ENCODE measurements around the gene VSTM2L. TPM values are rescaled to one million over a fixed set of nuclear protein-coding genes. Genes with fewer than 3 reads are reported as not detected.
A peak's percentile ranks its signal among the peaks of the same experiment; 100 is the strongest.

The VSTM2L gene
- polyA plus RNA-seq, 1 donor (not counting 4 experiments of a cell fraction or from before 2014, with no cell fraction given), result 0.75 TPM

GRCh38 chr20:37941332-37941731 lies 38.4 kb downstream of the VSTM2L start:
- Histone ChIP-seq H4K20me1 (ENCODE audit: control insufficient read depth, extremely low read depth, insufficient read depth, low read length) (no peaks in the 10 kb centered on the region), H3K4me3 (ENCODE audit: control insufficient read depth in 2 of 3, extremely low read depth in 1 of 3, insufficient read depth in 2 of 3, low read depth in 1 of 3, low read length in 3 of 3) (no peak overlapping the region), H3K9me1 (ENCODE audit: control insufficient read depth, extremely low read depth, insufficient read depth, low read length) (no peaks in the 10 kb centered on the region), H3K9me3 (ENCODE audit: control insufficient read depth, low read depth, low read length) (no peaks in the 10 kb centered on the region), H3K4me1 (ENCODE audit: control insufficient read depth, extremely low read depth, insufficient read depth, low read length) (no peaks in the 10 kb centered on the region), H2AFZ (ENCODE audit: control insufficient read depth, low read length) (no peak overlapping the region), H3K27ac (ENCODE audit: control insufficient read depth, insufficient read depth, low read length) (no peak overlapping the region), H3K4me2 (ENCODE audit: control insufficient read depth, extremely low read depth, insufficient read depth, low read depth, low read length) (no peak overlapping the region), H3K79me2 (ENCODE audit: control insufficient read depth, insufficient read depth, low read length) (no peaks in the 10 kb centered on the region), H3K36me3 (ENCODE audit: control insufficient read depth in 2 of 2, extremely low read depth in 1 of 2, insufficient read depth in 2 of 2, low read length in 2 of 2) (no peaks in the 10 kb centered on the region), H3K9ac (ENCODE audit: control insufficient read depth, extremely low read depth, insufficient read depth, low read length) (no peak overlapping the region), H3K27me3 (ENCODE audit: control insufficient read depth, extremely low read depth, insufficient read depth, low read length) (peaks cover 3% of the 10 kb centered on the region)
- FAIRE-seq, result no peak
- DNase-seq (ENCODE audit: low read depth, low spot score), result no peak
- dilution Hi-C loops (cut with MboI; ENCODE audit: extremely low pct_ligation_motif_present, low sequenced_read_pairs), result no loop called here
- TF ChIP-seq, protein P1, sequence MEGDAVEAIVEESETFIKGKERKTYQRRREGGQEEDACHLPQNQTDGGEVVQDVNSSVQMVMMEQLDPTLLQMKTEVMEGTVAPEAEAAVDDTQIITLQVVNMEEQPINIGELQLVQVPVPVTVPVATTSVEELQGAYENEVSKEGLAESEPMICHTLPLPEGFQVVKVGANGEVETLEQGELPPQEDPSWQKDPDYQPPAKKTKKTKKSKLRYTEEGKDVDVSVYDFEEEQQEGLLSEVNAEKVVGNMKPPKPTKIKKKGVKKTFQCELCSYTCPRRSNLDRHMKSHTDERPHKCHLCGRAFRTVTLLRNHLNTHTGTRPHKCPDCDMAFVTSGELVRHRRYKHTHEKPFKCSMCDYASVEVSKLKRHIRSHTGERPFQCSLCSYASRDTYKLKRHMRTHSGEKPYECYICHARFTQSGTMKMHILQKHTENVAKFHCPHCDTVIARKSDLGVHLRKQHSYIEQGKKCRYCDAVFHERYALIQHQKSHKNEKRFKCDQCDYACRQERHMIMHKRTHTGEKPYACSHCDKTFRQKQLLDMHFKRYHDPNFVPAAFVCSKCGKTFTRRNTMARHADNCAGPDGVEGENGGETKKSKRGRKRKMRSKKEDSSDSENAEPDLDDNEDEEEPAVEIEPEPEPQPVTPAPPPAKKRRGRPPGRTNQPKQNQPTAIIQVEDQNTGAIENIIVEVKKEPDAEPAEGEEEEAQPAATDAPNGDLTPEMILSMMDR (optimal IDR thresholded peaks at IDR 0.05 in 1 of 3, IDR thresholded peaks at IDR 0.05 in 1 of 3, conservative IDR thresholded peaks at IDR 0.05 in 1 of 3; ENCODE audit: extremely low read depth in 1 of 3, insufficient read depth in 2 of 3, low read length in 3 of 3), result peak in 1 of 3 experiments; percentile 20
- no peak for TF ChIP-seq EZH2 (IDR thresholded peaks at IDR 0.05; ENCODE audit: low read length)

DNA sequence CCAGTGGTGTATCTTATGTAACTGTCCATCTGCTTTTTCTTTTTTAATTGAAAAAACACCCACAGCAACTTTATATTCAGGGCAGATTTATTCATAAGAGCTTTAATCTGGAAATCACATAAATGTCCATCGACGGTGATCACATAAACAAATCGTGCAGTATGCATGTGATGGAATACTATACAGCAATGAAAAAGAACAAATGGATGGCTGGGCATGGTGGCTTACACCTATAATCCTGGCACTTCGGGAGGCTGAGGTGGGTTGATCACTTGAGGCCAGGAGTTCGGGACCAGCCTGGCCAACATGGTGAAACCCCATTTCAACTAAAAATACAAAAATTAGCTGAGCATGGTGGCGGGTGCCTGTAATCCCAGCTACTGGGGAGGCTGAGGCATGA lies 39.1 kb downstream of the VSTM2L start:
- dilution Hi-C loops (cut with MboI; ENCODE audit: extremely low pct_ligation_motif_present, low sequenced_read_pairs), result no loop called here
- H3K9me1 ChIP-seq (ENCODE audit: control insufficient read depth, extremely low read depth, insufficient read depth, low read length), result no peaks in the 10 kb centered on the region
- no peak for DNase-seq (ENCODE audit: low read depth, low spot score)
- TF ChIP-seq, protein P1 (optimal IDR thresholded peaks at IDR 0.05 in 1 of 3, IDR thresholded peaks at IDR 0.05 in 1 of 3, conservative IDR thresholded peaks at IDR 0.05 in 1 of 3; ENCODE audit: extremely low read depth in 1 of 3, insufficient read depth in 2 of 3, low read length in 3 of 3), result no peak
- no peak for TF ChIP-seq EZH2 (IDR thresholded peaks at IDR 0.05; ENCODE audit: low read length)
- FAIRE-seq, result no peak
- no peaks in the 10 kb centered on the region for H3K9me3 ChIP-seq (ENCODE audit: control insufficient read depth, low read depth, low read length)
- no peaks in the 10 kb centered on the region for H3K79me2 ChIP-seq (ENCODE audit: control insufficient read depth, insufficient read depth, low read length)
- H3K4me1 ChIP-seq (ENCODE audit: control insufficient read depth, extremely low read depth, insufficient read depth, low read length), result no peaks in the 10 kb centered on the region
- peaks cover 8% of the 10 kb centered on the region for H3K27me3 ChIP-seq (ENCODE audit: control insufficient read depth, extremely low read depth, insufficient read depth, low read length)
- no peaks in the 10 kb centered on the region for H4K20me1 ChIP-seq (ENCODE audit: control insufficient read depth, extremely low read depth, insufficient read depth, low read length)
- H3K4me2 ChIP-seq (ENCODE audit: control insufficient read depth, extremely low read depth, insufficient read depth, low read depth, low read length), result no peak overlapping the region
- no peak overlapping the region for H3K9ac ChIP-seq (ENCODE audit: control insufficient read depth, extremely low read depth, insufficient read depth, low read length)
- H3K36me3 ChIP-seq (ENCODE audit: control insufficient read depth in 2 of 2, extremely low read depth in 1 of 2, insufficient read depth in 2 of 2, low read length in 2 of 2), result no peaks in the 10 kb centered on the region
- H2AFZ ChIP-seq (ENCODE audit: control insufficient read depth, low read length), result no peak overlapping the region
- H3K4me3 ChIP-seq (ENCODE audit: control insufficient read depth in 2 of 3, extremely low read depth in 1 of 3, insufficient read depth in 2 of 3, low read depth in 1 of 3, low read length in 3 of 3), result no peak overlapping the region
- H3K27ac ChIP-seq (ENCODE audit: control insufficient read depth, insufficient read depth, low read length), result no peak overlapping the region
